ENCODE data around the gene AZIN2.
"Not testable (repeated sequence)": the region's sequence is repeated elsewhere in the genome, so short reads cannot be mapped to it uniquely, and the experiment has no call there.

AZIN2 gene

GRCh38 chr1:33080885-33081553 is at the start of gene AZIN2:
Gene AZIN2 (plus strand): TSS chr1:33081153. CDS start chr1:33082250, 1,097 bp downstream.
- DNase-seq, result peak; percentile 89

- no peak for DNase-seq
Observed at GRCh38 chr1:33031506-33031905, 49.4 kb upstream of the AZIN2 start.

- peak; percentile 68 for DNase-seq
Observed at GRCh38 chr1:33032126-33032869, 48.7 kb upstream of the AZIN2 start.

GRCh38 chr1:33036051-33036525 is 44.9 kb upstream of the AZIN2 start:
- peak; percentile 47 for DNase-seq

- DNase-seq, result peak; percentile 98
Observed at GRCh38 chr1:33036526-33037503, 44.1 kb upstream of the AZIN2 start, which contains the start of gene AK2. Gene AK2 (minus strand): TSS chr1:33036883. CDS start chr1:33036828, 55 bp downstream.

GRCh38 chr1:33039840-33040239 is 41.1 kb upstream of the AZIN2 start:
- DNase-seq, result no peak

GRCh38 chr1:33041026-33041425 is 39.9 kb upstream of the AZIN2 start:
- no peak for DNase-seq

GRCh38 chr1:33042831-33043230 is 38.1 kb upstream of the AZIN2 start:
- no peak for DNase-seq

- DNase-seq, result no peak
Observed at GRCh38 chr1:33043267-33044092, 37.5 kb upstream of the AZIN2 start.

- DNase-seq, result no peak
Observed at GRCh38 chr1:33045246-33045645, 35.7 kb upstream of the AZIN2 start.

GRCh38 chr1:33045814-33046213 is 35.1 kb upstream of the AZIN2 start:
- no peak for DNase-seq

GRCh38 chr1:33046234-33046633 is 34.7 kb upstream of the AZIN2 start:
- DNase-seq, result not testable (repeated sequence)

- DNase-seq, result no peak
Observed at GRCh38 chr1:33047290-33047689, 33.7 kb upstream of the AZIN2 start.

GRCh38 chr1:33047839-33048305 is 33.1 kb upstream of the AZIN2 start:
- peak; percentile 66 for DNase-seq

GRCh38 chr1:33048426-33048825 is 32.5 kb upstream of the AZIN2 start:
- no peak for DNase-seq

- DNase-seq, result no peak
Observed at GRCh38 chr1:33049371-33049770, 31.6 kb upstream of the AZIN2 start.

GRCh38 chr1:33050221-33051076 is 30.5 kb upstream of the AZIN2 start:
- peak; percentile 91 for DNase-seq

GRCh38 chr1:33055210-33056008 is 25.5 kb upstream of the AZIN2 start:
- peak; percentile 55 for DNase-seq

GRCh38 chr1:33056426-33056825 is 24.5 kb upstream of the AZIN2 start:
- no peak for DNase-seq

- no peak for DNase-seq
Observed at GRCh38 chr1:33057095-33057494, 23.9 kb upstream of the AZIN2 start.

Measured in kidney glomerular epithelial cell (primary cell).